HG03175 (cell line): Measurements from ENCODE around the gene WHRN.
A peak's percentile ranks its signal among the peaks of the same experiment; 100 is the strongest.

ENCODE experiments used
- ATAC-seq: cut with Tn5 transposase; IDR thresholded peaks from one replicate; pipeline ENCODE4 v1.9.1; 2021; ENCODE audit warnings: mild to moderate bottlenecking, moderate library complexity; ENCODE audit not compliant: unreplicated experiment

WHRN gene

DNA sequence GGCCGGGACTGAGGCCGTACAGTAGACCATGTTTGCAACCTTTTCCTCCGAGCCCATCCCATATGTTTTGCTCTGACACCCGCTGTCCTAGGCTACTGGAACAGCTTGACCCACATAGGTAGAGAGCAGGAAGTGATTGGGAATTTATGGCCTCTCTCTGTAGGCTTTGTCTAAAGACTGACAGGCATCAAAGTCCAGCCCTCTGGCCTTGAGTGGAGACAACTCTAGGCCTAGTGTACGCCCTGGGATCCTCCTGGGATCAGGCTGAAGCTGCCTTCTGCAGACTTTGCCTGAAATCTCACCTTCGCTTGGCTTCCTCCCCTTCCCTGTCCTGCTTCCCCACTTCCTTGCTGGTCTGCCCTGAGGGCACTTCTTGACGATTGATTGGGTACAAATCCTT, 103.9 kb downstream of the WHRN start:
- ATAC-seq, result no peak

DNA sequence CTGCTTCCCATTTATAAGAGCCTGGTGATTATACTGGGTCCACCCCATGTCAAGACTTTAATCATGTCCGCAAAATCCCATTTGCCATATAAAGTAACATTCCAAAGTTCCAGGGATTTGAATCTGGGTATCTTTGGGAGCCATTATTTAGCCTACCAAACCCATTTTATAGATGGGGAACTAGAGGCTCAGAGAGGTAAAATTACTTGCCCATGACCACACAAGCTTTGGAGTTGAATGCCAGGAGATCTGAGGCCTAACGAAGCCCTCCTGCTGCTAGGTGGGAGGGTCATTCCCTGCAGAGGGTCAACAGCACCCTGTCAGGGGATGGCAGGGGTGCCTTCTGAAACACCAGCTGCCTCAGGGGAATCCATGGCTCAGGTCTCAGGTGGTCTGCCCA, 104.5 kb downstream of the WHRN start:
- ATAC-seq, result no peak

DNA sequence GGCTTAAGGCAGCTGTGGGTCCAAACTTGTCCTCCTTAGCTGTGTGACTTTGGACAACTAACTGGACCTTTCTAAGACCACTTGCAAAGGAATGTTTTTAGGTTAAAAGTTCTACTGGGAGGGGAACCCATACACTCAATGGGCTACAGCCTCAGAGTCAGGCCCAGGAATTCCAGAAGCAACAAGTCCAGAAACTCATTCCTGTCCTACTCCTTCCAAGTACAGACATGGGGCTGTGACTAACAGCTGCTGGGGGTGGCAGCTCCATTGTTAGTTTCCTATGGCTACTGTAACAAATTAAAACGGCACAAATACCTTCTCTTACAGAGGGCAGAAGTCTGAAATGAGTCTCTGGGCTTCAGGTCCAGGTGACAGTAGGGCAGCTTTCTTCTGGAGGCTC, 105.1 kb downstream of the WHRN start:
- no peak for ATAC-seq

DNA sequence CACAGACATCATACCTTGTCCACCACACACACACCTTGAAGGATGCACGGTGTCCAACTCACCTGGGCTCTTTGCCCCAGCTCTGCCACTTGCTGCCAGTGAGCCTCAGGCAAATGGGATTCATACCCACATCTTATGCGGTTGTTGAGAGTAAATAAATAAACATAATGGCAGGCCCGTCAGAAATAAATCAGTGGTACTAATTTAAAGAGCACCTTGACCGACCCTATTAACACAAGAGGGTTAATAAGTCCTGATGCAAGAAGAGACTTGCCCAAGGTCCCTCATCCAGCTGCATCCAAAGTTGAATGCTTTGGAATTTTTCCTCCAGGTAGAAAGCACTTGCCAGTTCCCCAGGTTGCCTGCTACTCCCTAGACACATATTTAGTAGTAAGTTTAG, 105.9 kb downstream of the WHRN start:
- no peak for ATAC-seq

DNA sequence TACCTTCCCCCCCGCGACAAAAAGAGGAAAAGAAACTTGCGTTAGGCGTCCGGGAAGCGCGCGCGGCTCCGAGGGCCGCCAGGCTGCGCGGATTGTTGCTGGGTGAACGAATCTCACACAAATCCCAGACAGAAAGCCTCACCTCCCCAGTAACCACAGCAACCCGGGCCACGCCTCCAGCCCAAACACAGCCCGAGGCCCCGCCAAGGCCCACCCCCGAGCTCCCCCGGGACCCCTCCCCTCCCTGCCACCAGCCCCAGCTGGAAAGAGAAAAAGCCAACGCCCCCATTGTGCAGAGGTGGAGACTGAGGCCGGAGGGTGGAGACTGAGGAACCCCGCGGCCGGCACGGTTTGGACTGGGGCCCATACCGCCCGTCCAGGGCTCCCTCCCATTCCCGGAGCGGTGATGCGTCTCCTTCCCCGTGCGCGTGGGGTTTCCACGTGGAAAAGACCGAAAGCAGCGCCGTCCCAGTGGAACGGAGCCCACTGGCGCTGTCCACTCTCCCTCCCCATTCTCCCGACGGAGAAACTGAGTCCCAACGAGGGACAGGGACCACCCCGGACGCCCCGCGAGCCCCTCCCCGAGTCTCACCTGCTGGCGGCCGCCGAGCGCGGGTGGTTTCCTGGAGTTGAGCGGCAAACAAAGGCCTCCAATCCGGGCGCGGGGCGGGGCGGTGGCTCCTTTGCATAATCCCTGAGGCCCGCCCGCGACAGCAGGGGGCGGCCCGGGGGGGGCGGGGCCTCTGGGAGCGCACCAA, 107.2 kb downstream of the WHRN start:
- peak; percentile 81 for ATAC-seq

DNA sequence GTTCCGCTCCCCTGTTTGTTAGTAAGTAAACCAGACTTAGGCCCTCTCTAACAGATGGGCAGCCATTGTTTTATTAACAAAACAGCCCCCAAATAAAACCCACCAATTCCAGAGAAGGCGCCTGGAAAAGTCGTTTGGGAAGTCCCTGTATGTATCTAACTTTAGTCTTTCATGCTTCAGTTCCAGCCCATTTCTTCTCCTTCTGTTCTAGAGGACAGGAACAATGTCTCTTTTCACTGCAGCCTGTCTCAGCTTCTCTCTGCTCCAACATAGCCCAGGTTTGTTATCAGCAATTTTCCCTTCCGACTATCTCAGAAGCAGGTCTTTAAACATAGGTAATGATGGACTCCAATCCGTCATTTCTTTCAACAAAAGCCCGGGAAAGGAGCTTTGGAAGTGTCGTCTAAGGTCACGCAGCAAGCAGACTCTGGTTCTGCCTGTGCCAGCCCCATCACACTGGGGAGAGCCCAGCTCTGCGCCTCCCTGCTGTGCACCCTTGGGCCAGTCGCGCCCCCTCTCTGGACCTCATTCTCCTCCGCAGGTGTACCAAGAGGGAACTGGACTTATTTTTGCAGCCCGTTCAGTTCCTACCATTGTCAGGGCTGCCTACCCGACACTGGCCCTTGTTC, 107.9 kb downstream of the WHRN start:
- ATAC-seq, result no peak

DNA sequence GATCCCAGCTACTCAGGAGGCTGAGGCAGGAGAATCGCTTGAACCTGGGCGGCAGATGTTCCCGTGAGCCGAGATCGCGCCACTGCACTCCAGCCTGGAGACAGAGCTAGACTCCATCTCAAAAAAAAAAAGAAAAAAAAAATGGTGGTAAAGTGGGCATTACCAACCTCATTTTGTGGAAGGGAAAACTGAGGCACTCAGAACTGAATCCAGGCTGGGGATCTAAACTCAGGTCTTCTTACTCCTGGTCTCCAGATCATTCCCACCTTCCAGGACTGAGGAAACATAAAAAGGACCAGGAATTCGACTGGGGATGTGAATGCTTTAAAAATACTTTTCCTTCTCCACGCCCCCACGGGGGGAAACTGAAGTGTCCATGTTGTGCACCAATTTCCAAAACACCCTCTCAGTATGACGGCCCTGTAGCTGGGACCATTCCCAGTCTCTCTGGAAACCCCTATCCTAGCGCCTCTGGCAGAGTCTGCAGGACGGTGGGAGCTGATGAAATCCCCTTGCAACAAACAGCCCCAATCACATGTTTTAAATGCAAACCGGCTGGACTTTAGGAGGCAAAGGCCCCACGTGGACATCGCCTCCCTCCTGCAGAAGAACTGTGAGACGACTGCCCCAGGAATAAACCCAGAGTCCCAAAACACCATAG, 108.6 kb downstream of the WHRN start:
- ATAC-seq, result no peak

DNA sequence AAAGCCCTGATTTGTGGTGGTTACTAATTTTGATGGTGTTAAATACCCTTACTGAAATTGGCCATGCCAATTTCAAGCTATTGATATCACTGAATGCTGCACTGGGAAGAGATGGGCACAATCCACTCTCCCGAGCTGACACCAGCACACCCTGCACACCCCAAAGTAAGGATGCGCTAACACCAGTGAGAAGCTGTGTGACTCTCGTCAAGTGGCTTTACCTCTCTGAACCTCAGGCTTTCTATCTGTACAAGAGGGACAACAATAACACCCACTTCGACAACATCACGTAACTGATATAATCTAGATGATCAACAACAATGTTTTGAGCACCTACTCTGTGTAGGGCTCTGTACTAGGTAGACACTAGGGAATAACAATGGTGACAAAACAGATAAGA, 109.5 kb downstream of the WHRN start:
- ATAC-seq, result no peak

DNA sequence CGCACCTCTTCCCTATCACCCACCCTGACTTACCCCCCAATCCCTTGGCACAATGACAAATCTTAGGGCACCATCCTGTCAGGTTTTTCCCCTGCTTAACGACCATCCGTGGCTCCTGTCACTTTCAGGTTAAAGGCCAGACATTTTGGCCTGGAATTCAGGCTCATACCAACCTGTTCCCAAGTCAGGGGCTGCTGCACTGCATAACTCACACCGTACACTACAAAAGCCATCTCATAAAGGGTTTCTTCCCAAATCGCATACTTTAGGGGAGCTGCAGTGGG, 110.0 kb downstream of the WHRN start:
- ATAC-seq, result no peak

DNA sequence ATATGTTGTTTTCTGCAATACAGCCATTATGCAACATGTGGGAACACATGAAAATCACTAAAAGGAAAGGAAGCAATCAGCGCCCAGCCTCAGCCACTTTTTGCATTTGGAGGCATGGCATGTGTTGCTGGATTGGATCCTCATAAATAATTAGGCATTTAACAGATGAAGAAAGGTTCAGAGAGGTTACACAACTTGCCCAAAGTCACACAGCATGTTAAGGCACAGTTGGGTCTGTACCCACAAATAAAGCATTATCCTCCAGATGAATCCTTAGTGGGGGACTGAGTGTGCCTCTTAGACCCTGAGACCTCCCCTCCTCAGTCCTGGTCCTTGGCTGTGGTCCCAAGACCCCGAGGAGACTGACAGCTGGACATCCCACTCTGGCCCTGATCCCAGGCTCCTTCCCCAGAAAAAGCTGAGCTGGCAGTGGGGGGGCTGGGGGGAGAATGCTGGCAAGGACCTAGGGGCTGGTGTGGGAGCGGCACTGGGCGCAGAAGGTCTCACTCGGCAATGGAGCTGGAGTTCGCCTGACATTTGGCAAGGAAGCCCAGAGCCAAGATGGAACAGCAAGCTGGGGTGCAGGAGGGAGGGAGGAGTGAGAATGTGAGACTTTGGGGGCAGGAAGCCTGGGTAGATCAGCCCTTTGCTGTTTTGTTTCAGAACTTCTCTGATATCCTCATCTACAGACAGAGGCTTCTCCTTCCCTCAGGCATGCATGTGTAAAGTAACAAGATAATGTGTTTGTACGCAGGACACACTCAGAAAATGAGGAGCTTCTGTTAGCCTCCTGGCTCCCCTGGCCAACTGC, 110.5 kb downstream of the WHRN start:
- ATAC-seq, result no peak

DNA sequence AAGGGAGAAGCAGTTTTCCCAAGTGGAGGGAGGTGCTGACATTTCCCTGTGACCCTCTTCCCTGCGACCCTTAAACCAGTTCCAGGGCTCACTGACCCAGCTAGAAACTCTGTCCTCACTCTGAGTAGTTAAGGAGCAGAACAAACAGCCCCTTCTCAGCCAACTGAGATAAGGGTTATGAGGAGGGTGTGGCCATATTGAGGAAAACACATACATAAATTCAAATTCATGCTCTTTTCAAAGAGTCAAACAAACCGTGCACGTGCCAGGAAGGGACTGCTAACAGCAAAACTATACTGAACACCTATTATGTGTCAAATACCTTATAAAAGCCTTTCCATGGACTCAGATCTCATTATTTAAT, 112.5 kb downstream of the WHRN start:
- ATAC-seq, result no peak

DNA sequence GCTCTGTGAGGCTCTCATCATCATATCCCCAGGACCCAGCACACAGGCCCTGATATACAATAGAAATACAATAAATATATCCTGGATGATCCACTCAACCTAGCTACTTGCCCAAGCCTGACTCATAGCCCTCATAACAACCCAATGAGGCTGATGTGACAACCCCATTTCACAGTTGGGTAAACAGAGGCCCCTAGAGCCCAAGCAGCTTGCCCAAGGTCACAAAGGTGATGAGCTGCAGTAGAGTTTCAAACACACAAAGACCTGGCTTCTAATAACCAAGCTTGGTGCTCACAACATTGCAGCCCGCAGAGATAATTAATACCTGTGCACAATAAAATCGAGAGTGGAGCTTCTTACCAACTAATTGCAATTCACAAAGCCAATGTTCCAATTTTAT, 114.3 kb downstream of the WHRN start:
- ATAC-seq, result no peak

DNA sequence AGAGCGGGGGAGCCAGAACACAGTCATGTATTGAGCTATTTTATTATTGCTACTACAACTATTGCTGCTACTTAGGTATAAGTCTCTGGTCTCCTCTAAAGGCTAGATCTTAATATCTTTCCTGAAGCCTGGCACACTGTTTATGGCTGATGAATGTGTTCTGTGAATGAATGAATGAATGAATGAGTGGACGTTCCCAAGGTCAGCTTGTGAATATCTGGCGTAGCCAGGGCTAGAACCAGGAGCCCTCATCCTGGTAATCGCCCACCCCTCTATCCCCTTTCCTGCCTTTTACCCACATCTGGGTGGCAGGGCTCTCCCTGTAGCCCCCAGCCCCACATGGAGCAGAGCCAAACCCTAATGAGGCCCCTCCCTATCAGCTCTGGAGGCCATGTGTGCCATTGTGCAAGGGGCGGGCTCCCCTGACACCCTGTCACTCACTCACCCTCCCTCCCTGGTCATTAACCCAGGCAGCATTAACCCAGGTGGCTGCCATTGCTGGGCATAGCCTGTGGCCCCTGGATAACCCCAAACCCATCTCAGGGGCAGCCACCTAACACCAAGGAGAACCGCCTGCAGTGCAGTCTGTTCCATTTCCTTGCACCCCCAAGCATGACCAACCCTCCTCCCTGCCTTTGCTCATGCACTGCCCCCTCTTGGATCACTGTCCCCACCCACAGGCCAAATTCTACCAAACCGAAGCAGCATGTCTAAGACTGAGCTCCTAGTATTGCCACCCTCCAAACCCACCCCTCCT, 115.5 kb downstream of the WHRN start:
- ATAC-seq, result no peak

DNA sequence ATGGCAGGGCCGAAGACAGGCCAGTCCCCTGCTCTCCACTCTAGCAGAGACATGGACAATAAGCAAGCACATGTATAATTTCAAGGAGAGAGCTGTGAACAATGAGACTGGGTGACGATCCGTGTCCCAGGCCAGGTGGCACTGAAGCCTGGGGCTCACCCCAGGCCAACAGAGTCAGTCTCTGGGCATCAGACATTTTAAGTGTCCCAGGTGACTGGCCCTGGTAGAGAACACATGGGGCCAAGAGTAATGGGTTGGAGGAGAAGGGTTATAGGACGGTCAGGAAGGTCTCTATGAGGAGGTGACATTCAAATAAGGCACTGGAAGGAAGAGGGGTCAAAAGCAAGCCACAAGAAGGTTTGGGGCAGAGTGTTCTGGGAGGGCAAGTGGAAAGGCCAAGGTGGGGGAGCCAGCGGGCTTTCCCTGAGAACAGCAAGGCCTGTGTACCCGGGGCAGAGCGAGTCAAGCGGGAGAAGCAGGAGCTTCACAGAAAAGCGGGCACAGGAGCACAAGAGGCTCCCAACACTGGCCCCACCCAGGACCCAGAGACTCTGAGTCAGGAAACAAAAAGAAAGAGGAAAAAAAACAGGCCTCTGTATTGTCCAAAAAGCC, 116.4 kb downstream of the WHRN start:
- no peak for ATAC-seq

DNA sequence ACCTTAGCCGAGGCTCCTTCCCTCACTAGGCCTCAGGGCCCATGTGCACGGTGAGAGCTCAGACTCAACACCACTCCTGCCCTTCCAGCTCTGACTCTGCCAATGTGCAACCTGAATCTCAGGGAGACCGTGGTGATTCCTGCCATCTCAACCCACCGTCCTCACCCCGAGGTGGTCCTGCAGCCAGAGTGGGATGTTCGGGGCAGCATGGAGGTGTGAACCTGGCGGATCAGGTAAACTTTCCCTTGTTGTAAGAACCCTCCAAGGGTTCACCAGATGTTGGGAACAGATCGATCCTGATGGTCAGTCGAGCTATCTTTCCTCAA, 117.0 kb downstream of the WHRN start:
- no peak for ATAC-seq

DNA sequence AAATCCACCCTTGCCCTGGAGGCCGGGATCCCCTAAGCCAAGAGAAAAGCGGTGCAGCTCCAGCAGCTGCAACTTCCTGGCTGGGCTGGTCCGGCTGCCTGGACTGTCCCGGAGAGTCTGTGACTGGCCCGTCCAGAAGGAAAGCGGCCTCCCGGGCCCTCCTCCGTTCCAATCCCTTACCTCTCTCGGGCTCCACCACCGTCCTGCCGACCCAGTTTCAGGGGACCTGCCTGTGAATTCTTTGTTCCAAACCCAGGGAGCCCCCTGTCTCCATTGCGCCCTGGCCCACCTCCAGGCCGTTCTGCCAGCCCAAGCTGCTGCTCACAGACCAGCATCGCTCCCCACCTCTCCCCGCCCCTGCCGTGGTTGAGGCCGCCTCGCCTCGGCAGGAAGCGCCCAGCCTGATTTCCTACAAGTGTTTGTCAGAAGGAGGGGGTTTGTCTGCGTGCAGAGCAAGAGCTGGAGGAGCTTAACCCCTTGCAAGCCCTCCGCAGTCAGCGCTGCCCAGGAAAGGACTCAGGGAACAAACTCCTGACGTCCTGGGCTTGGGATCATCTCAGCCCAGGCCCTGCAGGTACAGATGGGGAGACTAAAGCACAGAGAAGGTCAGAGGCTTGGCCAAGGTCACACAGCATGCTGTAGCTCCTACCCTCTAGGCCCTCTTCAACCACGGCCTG, 117.5 kb downstream of the WHRN start, which contains the start of gene AKNA:
Gene AKNA (minus strand): TSS at position 303 of the 677 bp plus-strand sequence. CDS start 6,649 bp downstream, outside the sequence.
- ATAC-seq, result peak; percentile 29

DNA sequence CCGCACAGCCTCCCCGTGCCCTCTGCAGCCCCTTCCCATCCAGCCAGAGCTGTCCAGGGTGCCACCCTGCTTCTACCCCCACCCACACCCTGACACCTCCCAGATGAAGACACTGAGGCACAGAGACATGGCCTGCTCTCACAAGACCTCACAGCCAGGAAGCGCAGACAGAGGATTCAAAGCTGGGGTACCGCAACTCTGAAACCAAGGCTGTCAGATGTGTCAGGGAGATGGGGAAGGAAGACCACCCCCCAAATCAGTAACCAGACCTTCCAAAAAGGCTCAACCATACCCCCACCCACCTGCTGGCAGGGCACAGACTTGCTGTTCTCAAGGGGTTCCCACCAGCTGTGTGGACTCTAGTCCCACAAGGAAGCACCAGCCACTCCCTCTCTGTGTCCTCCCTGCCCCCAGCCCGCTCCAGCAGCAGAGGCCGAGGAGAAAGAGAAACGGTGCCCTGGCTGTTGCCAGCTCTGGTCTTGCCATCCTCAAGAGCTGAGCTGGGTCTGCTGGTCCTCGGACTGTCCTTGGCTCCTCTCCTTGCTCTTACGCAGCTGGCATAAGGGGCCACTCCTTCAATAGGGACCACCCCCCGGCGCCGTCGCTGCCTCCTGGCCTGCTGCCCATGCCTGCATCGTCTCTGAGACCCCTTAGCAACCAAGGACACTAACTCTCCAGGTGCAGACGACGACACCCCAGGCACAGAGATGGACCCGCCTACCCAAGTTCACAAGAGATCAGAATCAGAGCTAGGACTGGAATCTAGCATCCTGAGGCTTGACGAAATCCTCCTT, 118.2 kb downstream of the WHRN start:
- no peak for ATAC-seq

DNA sequence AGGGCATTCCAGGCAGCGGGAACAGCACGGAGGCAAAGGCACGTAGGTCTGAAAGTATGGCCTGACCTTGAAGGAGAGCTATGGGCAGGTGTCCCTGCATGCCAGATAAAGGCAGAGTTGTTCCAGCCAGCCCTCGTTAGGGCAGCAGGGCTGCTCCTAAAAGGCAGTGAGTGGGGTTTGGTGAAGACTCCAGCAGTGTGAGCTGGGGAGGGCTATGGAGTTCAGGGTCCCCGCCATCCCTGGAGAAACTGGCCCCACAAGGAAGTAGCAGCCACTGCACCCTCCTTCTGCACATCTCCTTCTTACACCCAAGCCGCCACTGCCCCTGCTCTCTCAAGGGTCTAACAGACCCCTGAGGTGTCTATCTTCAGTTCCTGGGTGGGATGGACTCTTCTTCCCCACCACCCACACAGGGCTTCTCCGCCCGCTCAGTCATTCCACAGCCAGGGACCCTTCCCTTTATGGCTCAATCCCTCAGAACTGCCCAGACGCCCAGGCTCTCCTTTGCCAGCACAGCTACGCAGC, 118.8 kb downstream of the WHRN start:
- no peak for ATAC-seq
